GM21528 (cell line): ENCODE measurements around the gene RASSF1.

Experiments used
- ATAC-seq: cut with Tn5 transposase; IDR thresholded peaks from one replicate; pipeline ENCODE4 v1.9.1; 2021; ENCODE audit warnings: mild to moderate bottlenecking, moderate library complexity; ENCODE audit not compliant: unreplicated experiment, low FRiP score

RASSF1 gene

DNA sequence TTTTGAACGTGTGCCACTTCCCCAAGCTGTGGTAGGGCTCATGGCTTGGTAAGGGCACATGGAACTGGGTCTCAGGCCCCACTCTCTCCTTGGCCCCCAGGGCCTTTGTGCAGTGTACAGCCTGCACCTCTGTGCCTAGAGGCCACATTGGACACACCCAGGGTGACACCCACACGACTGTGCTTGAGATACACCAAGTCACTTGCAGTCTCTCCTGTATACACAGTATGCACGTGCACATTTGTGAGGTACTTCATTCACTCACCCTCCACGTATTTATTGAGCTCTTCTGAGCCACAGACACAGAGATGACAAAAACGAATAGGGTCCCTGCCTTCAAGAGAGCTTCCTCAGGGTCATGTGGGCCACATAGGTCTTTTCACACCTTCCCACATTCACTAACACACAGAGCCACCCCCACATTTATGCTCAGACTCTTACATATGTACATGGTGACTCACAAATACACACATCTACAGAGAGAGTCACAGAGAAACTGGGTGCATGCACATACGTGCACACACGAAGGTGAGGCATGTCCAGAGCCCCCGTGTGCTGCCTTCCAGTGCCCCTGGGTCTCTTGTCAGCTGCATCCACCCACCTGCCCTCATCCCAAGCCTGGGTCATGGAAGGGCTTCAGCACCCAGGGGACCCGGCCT, 28.5 kb upstream of the RASSF1 start:
- no peak for ATAC-seq

DNA sequence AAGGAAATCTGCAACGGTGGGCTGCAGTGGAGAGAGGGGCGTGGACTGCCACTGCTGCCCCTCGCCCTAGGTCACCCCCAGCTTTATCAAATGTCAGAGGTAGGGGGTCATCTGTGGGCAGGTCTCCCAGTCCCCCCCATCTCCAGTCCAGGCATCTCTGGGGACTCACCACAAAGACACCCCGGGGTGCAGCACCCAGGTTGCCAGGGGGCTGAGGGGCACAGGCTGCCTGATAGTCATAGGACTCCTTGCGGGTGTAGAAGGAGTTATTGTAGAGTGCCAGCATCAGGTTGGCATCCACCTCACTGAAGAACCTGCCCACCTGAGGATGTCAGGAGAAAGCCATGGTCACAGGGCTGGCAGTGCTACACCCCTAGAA, 25.2 kb upstream of the RASSF1 start:
- no peak for ATAC-seq

DNA sequence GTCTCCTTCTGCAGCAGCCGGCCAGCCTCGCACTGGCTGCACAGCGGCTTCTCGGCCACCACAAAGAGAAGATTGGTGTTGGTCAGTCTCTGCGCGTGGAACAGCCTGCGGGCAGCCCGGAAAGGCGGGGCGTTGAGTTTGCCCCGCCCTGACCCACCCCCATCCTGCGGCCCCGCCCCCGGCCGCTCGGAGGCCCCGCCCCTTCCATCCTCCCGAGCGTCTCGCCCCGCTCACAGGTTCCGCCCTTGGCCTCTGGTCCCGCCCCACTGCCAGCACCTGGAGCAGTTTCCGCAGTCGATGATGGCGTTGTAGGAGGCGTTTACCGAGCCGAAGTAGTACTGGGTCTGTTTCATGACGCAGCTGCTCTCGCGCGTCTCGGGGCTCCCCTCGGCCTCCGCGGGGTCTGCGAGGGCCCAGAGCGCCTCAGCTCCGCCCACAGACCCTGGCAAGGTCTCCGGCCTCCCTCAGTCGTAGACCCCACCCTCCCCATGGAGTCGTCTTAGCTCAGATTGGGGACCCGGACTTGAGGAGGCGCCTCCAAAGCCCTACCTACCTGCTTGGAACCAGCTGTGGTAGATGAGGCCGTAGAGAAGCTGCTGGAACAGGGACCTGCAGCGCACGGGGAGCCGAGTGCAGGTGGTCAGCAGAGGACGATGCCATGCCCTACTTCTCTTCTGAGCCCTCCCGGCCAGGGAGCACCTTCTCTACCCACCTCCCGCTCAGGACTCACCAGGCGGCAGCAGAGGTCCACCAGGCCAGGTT, 24.6 kb upstream of the RASSF1 start:
- peak; percentile 76 for ATAC-seq

DNA sequence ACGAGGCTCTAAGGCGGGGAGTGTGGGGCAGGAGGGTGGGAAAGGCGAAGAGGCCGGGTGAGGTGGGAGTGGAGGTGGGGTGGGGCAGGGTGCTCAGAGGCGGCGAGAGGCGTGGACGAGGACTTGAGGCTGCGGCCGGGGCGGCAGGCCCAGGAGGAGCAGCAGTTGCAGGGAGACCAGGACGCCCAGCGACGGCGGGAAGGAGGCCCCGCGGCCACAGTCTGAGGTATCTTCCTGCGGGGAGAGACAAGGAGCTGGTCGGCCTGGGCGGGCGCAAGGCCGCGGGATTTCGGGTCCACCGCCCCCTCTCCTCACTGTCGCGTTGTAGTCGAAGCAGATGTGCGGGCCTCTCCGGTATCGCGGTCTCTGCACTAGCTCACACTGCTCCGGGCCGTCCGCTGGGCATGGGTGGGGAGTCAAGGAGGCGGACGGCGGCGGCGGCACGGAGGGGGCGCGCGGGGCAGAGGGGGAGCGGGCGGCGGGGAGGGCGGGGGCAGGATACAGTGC, 24.0 kb upstream of the RASSF1 start:
- peak; percentile 2 for ATAC-seq

DNA sequence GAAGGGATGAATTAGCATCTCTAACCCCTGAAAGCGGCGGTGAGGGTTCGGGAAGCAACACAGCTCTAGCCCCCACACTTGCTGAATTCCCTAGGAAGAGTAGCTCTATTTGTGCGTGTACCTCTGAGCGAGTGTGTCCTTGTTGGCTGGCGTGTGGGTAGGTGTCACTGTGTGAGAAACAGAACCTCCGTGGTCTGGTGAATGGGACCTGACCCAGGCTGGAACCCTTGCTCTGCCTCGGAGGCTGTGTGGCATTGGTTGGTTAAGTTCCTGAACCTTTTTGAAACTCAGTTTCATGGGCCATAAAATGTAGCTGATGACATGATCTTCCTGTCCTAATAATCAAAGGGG, 19.1 kb upstream of the RASSF1 start:
- ATAC-seq, result peak; percentile 7

DNA sequence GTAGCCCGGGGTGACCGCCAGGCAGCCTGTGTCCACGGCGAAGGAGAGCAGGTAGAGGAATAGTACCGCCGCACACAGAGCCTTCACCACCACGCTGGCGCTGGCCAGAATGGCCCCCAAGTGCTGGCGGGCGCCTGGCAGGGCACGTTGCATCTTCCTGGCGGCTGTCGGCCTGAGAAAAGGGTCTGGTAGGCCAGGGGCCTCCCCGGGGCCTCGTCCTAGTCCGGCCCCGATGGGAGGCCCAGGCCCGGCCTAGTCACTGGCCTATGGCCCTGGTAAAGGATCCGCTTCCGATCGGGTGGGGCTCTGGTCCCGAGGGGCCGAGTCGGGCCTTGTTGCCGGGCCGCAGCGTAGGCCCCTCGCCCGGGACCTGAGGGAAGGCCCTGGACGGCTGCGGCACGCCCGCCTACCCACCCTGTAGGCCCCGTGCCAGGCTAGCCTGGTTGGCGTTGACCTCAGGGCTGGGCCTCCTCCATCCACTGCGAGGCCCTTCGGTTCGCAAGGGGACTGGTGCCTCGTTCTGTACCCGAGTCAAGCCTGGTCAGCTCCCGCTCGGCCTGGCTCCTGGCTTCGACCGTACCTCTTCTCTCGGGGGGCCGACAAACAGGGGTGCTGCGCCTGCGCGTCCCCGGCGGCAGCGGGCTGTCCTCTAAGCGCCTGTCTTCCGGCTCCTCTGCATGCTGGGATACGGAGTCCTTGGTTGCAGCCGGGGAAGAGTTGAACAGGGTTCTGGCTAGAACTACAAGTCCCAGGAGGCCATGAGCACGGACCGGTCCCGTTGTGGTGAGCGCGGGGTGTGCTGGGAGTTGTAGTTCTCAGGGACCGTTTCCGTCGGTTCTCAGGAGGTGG, 18.5 kb upstream of the RASSF1 start, which contains the start of gene TMEM115:
TMEM115 (minus strand) TSS at position 611 of the 849 bp plus-strand sequence; CDS start at position 153, 458 bp downstream.
- ATAC-seq, result peak; percentile 95

DNA sequence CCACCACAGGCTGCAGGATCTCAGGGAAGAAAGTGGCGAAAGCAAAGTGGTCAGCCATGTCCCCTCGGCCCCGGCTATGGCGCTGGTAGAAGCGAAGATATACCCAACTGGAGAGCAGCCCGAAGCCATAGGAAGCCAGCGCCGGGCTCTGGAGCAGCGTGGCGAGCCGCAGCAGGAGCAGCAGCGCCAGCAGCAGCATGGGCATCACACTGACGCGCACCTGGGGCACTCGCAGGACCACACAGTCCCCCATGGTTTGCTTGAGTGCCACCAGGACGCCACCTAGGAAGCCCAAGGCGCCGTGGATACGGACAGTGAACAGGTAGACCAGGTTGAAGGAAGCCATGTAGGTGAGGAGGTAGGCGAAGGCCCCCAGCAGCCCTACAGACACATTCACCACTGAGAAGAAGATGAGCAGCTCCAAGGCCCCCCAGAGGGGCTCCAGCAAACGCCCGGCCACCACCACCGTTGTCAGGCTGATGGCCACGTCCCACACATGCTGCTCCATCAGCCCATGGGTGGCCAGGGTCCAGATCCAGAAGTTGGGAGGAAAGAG, 17.8 kb upstream of the RASSF1 start:
- ATAC-seq, result no peak

DNA sequence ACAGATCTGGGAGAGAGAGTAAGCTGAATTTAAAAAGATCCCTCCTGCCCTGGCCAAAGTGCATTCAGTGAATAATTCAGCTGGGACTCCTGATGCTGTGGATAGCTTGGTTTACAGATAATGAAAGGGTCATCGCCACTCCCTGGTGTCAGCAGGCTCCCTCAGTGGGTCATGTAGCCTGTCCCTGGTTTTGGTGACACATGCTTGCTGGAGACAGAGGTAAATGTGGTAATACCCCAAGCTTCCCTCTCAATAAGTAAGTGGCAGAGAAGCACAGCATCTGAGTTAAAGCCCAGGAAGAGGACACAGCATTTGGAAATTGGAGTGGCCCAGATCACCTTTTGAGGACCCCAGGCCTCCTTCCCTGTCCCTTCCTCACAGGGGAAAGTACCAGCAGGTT, 16.8 kb upstream of the RASSF1 start:
- ATAC-seq, result no peak

DNA sequence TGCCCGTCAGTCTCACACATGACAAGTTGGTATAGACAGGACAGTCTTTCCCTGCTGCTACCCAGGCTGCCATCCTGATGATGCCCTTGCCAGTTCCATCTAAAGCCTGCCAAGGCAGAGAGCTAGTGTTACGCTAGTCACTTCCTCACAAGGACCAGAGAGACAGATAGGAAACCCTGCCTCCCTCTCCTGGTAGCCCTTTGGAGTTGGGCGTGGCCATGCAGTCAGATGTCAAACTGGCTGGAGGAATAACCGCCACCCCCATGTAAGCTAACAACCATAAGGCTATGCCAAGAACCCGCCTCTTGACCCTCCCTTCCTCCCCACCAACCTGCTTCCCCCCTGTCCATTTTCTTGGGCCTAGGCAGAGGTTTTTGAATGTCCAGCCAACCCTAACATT, 15.9 kb upstream of the RASSF1 start:
- ATAC-seq, result no peak

DNA sequence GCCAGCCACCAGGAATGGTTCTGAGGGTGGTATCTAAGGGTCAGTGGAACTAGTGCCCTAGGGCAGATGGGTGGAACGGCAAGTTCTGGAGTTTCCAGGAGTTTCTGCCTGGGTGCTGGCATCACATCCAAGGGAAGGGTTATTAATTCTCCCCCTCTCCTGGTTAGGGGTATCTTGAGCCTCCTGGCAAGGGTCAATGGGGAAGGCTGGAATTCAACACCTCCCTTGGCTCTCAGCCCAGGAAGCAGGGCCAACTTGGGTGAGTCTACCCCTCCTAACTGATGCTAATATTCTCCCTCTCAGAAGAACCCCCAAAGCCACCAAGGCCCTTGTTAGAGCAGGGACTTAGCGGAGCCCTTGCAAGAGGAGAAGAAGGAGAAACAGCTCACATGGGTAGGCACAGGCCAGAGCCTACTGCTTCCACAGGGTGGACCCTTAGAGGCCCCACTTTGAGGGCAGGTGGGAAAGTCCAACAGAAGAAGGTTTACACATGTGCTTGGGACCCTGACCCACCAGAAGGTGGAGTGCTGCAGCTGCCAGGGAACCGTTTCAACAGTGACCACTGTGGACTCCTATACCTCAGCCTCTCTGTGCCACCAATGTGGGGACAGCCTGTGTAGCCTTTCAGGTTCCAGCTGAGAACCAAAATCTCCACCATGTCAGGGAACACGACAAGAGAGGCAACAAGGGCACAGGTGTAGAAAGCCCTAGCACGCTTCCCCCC, 15.4 kb upstream of the RASSF1 start:
- ATAC-seq, result no peak

DNA sequence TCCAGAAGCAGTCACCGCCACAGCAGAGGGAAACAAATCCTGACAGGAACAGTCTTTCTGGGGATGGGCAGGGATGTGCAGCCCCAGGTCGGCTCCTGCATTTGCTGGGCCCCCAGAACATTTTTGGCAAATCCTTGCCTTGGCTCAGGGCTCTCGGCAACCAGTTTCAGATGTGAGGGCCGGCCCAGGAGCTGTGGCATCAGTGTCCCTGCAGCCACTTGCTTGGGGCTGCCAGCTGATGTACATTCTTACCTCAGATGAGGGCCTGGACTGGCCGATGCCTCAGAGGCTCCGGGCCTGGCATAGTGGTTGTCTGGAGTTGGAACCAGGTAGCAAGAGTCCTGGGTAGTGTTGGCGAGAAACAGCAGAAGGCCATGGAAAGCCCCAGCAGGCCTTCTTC, 14.2 kb upstream of the RASSF1 start:
- no peak for ATAC-seq

DNA sequence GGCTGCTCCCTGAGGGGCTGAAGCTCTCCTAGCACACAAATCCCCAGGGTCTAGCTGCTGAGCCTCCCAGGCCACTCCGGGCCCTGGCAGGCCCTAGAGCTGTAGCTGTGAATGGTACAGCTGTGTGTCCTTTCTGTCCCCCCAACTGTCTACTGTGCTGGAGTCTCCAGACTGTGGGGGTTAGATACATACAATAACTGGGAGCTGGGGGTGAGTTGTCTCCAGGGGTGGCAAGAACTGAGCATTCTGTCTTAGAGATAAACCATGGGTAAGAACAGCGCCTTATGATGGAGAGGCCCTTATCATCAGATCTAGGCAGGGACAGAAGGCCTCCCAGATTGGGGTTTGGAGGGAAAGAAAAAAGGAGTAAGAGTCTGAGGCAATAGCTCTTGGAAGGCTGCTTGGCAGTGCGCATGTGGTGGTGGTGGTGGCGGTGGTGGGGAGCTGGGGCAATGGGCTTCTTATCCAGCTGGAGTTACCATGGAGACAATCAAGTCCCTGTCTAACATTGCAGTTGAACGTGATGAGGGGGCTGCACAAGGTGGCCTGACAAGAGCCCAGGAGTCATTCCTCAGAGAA, 13.6 kb upstream of the RASSF1 start:
- ATAC-seq, result no peak

DNA sequence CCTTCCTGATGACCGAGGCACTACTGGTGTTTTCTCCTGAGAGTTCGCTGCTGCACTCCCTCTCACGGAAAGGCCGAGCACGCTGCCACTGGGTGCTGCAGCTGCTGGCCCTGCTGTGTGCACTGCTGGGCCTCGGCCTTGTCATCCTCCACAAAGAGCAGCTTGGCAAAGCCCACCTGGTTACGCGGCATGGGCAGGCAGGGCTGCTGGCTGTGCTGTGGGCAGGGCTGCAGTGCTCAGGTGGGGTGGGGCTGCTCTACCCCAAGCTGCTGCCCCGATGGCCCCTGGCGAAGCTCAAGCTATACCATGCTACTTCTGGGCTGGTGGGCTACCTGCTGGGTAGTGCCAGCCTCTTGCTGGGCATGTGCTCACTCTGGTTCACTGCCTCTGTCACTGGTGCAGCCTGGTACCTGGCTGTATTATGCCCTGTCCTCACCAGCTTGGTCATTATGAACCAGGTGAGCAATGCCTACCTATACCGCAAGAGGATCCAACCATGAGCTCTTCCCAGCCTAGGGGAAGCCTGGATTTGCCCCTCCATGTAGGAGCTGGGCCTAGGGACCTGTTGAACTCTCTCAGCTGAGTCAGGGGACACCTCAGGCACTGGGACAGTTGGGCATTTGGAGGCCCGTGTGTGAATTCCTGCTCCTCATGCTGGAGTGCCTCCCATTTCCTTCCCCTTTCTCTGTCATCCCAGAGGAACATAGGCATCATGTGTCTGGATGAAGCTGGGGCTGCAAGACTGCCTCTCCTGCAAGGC, 12.8 kb upstream of the RASSF1 start:
- ATAC-seq, result no peak

DNA sequence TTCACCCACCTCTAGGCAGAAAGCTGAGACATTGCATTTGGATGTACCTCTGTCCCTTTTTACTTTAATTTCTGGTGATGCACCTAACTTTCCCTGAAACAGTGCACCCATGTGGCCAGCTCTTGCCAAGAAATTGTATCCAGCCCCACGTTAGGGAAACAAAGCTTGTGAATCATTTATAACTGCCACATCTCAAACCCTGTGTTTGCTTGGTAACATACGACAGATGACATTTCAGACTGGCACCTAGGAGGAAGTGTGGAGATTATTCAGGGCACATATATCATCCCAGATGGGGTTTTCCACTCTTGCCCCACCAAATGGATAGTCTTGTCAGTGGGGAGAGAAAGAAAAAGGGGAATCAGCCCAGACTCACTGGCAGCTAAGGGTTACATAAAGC, 12.1 kb upstream of the RASSF1 start:
- ATAC-seq, result no peak

DNA sequence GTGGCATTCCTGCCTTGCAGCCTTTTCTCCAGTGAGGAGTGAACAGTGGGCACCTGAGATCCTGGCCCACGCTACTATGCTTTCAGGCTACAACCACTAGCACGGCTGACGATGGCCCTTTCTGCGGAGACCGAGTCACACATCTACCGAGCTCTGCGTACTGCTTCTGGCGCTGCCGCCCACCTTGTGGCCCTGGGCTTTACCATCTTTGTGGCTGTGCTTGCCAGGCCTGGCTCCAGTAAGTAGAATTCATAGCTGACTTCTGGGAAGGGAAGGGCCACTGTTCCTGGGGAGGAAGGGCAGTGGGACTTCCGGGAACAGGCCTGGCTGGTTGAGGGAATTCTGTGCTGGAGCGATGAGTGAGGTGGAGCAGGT, 10.7 kb upstream of the RASSF1 start:
- ATAC-seq, result no peak

DNA sequence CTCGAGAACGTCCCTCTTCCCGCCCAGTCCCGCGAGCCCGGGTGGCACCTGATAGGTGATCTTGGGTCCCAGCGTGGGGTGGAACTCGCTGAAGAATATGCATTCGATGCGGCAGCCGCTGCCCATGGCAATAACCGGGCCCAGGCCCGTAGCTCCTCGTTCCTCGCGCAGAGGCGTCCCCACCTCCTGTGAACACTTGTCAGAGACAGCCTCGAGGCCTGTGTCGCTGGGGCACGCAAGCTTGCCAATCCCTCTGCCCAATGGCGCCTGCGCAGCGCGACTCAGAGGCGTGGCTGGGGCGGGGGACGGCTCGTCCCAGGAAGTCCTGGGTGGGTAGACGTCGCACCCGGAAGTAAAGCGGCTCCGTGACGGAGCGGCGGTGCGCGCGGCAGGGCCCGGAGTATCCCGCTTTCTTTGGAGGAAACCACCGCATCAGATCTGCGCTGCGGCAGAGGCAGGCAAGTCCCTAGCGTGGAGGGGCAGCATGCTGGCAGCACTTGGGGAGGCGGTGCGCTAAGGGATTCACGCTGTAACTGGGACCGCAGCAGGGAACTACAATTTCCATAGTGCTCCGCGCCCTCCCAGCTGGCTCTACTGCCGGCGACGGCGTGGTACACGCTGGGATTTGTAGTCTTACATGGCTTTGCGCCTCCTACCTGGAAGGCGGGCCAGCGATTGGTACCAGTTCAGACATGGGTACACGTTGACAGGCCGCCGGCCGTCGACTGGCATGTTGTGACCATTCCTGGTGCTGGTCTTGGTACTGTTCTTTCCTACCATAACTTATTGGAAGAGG, 10.1 kb upstream of the RASSF1 start, which contains the start of the genes CYB561D2 and NPRL2:
CYB561D2 (plus strand) TSS at position 336 of the 796 bp plus-strand sequence. CDS start 572 bp downstream, outside the sequence.
NPRL2 (minus strand) TSS at position 249 of the 796 bp plus-strand sequence; CDS start at position 126, 123 bp downstream.
- peak; percentile 79 for ATAC-seq

DNA sequence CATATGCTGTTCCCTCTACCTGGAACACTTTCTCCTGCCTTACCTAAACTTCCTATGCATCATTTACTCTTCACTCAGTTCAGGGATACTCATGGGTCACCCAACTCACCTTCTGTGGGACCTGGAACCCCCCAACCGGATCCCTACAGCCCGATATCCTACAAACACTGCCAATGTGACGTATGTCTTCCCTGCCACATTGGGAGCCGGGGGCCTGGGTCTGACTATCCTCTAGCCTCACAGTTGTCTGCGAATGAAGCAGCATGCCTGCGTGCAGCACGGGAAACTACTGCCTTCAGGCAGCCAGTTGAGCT, 9.5 kb upstream of the RASSF1 start:
- ATAC-seq, result no peak

DNA sequence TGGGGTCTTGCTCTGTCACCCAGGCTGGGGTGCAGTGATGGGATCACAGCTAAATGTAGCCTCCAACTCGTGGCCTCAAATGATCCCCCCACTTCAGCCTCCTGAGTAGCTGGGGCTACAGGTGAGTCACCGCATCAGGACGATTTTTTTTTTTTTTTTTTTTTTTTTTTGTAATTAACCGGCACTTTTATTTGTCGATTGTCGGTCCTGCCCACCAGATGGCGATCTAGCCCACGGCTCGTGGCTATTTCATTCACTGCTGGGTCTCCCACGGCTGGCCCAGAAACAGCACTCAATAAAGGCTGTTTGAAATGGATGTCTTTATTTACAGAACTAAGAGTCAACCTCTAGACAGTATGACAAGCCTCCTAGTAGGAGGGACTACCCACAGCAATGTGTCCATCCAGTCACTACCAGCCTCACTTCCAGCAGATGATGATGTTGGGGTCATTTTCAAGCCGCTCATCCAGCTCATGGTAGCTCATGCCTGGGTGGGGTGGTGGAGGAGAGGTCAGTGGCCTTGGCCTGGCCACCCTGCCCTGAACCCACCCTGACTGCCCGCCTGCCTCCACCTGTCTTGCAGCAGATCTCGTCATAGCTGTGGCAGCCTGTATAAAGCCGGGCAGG, 6.7 kb upstream of the RASSF1 start:
- no peak for ATAC-seq
